Parathyroid adenoma (tissue), 2 donors: Measurements from ENCODE around the gene FAM98C.

Source experiments
- H2AFZ ChIP-seq: fragments of 300-600 bp; sonication (generic); one replicate; pipeline ENCODE4 v1.7.0; 2017; ENCODE audit warnings: antibody characterized with exemption, mild to moderate bottlenecking
- H3K27ac ChIP-seq: fragments of 300-600 bp; sonication (generic); one replicate; pipeline ENCODE4 v1.7.0; 2017
- H3K27me3 ChIP-seq: fragments of 300-600 bp; sonication (generic); one replicate; pipeline ENCODE4 v1.7.0; 2017; ENCODE audit warnings: low read length; ENCODE audit not compliant: control insufficient read depth, insufficient read depth
- H3K36me3 ChIP-seq: fragments of 300-600 bp; sonication (generic); one replicate; pipeline ENCODE4 v1.7.0; 2017; ENCODE audit warnings: low read length; ENCODE audit not compliant: control insufficient read depth, insufficient read depth
- H3K4me1 ChIP-seq: fragments of 300-600 bp; sonication (generic); one replicate; pipeline ENCODE4 v1.7.0; 2017; ENCODE audit warnings: control low read depth
- H3K4me2 ChIP-seq: fragments of 300-600 bp; sonication (generic); one replicate; pipeline ENCODE4 v1.7.0; 2017; ENCODE audit warnings: low read length
- H3K4me3 ChIP-seq: fragments of 300-600 bp; sonication (generic); one replicate; pipeline ENCODE4 v1.7.0; 2017; ENCODE audit warnings: low read depth, low read length
- H3K79me2 ChIP-seq: fragments of 300-600 bp; sonication (generic); one replicate; pipeline ENCODE4 v1.7.0; 2017; ENCODE audit warnings: control low read depth
- H3K9ac ChIP-seq: fragments of 300-600 bp; sonication (generic); one replicate; pipeline ENCODE4 v1.7.0; 2017; ENCODE audit warnings: mild to moderate bottlenecking
- H3K9me3 ChIP-seq: fragments of 300-600 bp; sonication (generic); one replicate; pipeline ENCODE4 v1.7.0; 2017; ENCODE audit warnings: low read length; ENCODE audit not compliant: control insufficient read depth
- CTCF ChIP-seq: fragments of 300-600 bp; sonication (generic); IDR thresholded peaks from one replicate; pipeline ENCODE4 v1.7.0; 2017; ENCODE audit warnings: antibody characterized with exemption, mild to moderate bottlenecking
- donor health status: primary hyperparathyroidism.

The FAM98C gene

GRCh38 chr19:38443458-38443999 lies 40.6 kb downstream of the FAM98C start:
- Histone ChIP-seq H3K36me3 (no peaks in the 10 kb centered on the region), H3K9me3 (no peaks in the 10 kb centered on the region), H3K4me3 (no peak overlapping the region), H3K4me2 (no peak overlapping the region), H3K27ac (no peak overlapping the region), H3K27me3 (no peaks in the 10 kb centered on the region), H3K9ac (no peak overlapping the region), H2AFZ (no peak overlapping the region), H3K4me1 (no peaks in the 10 kb centered on the region), H3K79me2 (no peaks in the 10 kb centered on the region)
- TF ChIP-seq CTCF = no peak

GRCh38 chr19:38444026-38444425 lies 41.1 kb downstream of the FAM98C start:
- H3K9ac ChIP-seq = no peak overlapping the region
- H3K9me3 ChIP-seq = no peaks in the 10 kb centered on the region
- no peaks in the 10 kb centered on the region for H3K36me3 ChIP-seq
- H3K79me2 ChIP-seq = no peaks in the 10 kb centered on the region
- no peaks in the 10 kb centered on the region for H3K4me1 ChIP-seq
- no peak overlapping the region for H3K4me3 ChIP-seq
- no peak overlapping the region for H3K27ac ChIP-seq
- no peak overlapping the region for H2AFZ ChIP-seq
- no peak overlapping the region for H3K4me2 ChIP-seq
- no peak for TF ChIP-seq CTCF
- no peaks in the 10 kb centered on the region for H3K27me3 ChIP-seq

- H3K36me3 ChIP-seq = no peaks in the 10 kb centered on the region
- H3K27ac ChIP-seq = no peak overlapping the region
- H3K79me2 ChIP-seq = no peaks in the 10 kb centered on the region
- H3K4me1 ChIP-seq = no peaks in the 10 kb centered on the region
- H3K9me3 ChIP-seq = no peaks in the 10 kb centered on the region
- H3K27me3 ChIP-seq = no peaks in the 10 kb centered on the region
- no peak overlapping the region for H3K4me2 ChIP-seq
- H3K9ac ChIP-seq = no peak overlapping the region
- H2AFZ ChIP-seq = no peak overlapping the region
- TF ChIP-seq CTCF = no peak
- H3K4me3 ChIP-seq = no peak overlapping the region
These were observed 42.5 kb downstream of the FAM98C start for GRCh38 chr19:38445362-38445761.

- H3K4me1 ChIP-seq = no peaks in the 10 kb centered on the region
- H3K9ac ChIP-seq = no peak overlapping the region
- H3K9me3 ChIP-seq = no peaks in the 10 kb centered on the region
- no peaks in the 10 kb centered on the region for H3K36me3 ChIP-seq
- H3K4me2 ChIP-seq = no peak overlapping the region
- no peaks in the 10 kb centered on the region for H3K27me3 ChIP-seq
- no peak for TF ChIP-seq CTCF
- no peak overlapping the region for H3K4me3 ChIP-seq
- no peaks in the 10 kb centered on the region for H3K79me2 ChIP-seq
- no peak overlapping the region for H3K27ac ChIP-seq
- no peak overlapping the region for H2AFZ ChIP-seq
These were observed 45.3 kb downstream of the FAM98C start for GRCh38 chr19:38448225-38448624.

- no peak overlapping the region for H3K4me2 ChIP-seq
- H3K9me3 ChIP-seq = no peaks in the 10 kb centered on the region
- TF ChIP-seq CTCF = no peak
- no peak overlapping the region for H3K9ac ChIP-seq
- H3K27ac ChIP-seq = no peak overlapping the region
- H3K36me3 ChIP-seq = no peaks in the 10 kb centered on the region
- H2AFZ ChIP-seq = no peak overlapping the region
- no peaks in the 10 kb centered on the region for H3K4me1 ChIP-seq
- no peaks in the 10 kb centered on the region for H3K27me3 ChIP-seq
- no peaks in the 10 kb centered on the region for H3K79me2 ChIP-seq
- no peak overlapping the region for H3K4me3 ChIP-seq
These were observed 46.6 kb downstream of the FAM98C start for GRCh38 chr19:38449518-38449917.
